Measurements from ENCODE around the gene ADGRG4.

DNA sequence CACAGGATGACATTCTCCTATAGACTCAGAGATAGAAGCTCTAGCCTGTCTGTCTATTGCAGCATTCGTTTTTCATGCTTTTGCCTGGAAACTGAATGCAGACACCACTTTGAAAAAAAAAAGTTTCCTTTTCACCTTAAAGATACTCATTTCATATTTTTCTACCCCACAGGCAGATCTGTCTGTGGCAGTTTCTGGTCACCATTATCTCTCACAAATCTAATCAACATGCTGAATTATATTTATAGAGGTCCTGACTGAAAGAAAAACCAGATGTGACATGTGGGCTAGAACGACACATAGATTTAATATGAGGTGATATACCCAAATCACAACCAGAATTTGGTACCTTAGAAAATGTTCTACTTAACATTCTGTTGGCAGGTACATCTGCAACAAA, 28.2 kb downstream of the ADGRG4 start:
- TF ChIP-seq NFE2L2 (conservative IDR thresholded peaks at IDR 0.05; ENCODE audit: low read length) (no peak), POLR2A (IDR thresholded peaks at IDR 0.05; ENCODE audit: low read length) (no peak), ZNF302 (CRISPR knock-in tag; IDR thresholded peaks at IDR 0.05) (no peak), MAX (IDR thresholded peaks at IDR 0.05) (no peak), KDM1A (IDR thresholded peaks at IDR 0.05; ENCODE audit: low read depth) (no peak), CBX8 (IDR thresholded peaks at IDR 0.05) (no peak), REST (IDR thresholded peaks at IDR 0.05) (no peak)
- TF ChIP-seq, protein P1, sequence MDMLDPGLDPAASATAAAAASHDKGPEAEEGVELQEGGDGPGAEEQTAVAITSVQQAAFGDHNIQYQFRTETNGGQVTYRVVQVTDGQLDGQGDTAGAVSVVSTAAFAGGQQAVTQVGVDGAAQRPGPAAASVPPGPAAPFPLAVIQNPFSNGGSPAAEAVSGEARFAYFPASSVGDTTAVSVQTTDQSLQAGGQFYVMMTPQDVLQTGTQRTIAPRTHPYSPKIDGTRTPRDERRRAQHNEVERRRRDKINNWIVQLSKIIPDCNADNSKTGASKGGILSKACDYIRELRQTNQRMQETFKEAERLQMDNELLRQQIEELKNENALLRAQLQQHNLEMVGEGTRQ (IDR thresholded peaks at IDR 0.05), result no peak
- TF ChIP-seq, protein P2, sequence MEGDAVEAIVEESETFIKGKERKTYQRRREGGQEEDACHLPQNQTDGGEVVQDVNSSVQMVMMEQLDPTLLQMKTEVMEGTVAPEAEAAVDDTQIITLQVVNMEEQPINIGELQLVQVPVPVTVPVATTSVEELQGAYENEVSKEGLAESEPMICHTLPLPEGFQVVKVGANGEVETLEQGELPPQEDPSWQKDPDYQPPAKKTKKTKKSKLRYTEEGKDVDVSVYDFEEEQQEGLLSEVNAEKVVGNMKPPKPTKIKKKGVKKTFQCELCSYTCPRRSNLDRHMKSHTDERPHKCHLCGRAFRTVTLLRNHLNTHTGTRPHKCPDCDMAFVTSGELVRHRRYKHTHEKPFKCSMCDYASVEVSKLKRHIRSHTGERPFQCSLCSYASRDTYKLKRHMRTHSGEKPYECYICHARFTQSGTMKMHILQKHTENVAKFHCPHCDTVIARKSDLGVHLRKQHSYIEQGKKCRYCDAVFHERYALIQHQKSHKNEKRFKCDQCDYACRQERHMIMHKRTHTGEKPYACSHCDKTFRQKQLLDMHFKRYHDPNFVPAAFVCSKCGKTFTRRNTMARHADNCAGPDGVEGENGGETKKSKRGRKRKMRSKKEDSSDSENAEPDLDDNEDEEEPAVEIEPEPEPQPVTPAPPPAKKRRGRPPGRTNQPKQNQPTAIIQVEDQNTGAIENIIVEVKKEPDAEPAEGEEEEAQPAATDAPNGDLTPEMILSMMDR (IDR thresholded peaks at IDR 0.05), result no peak
- TF ChIP-seq, protein P3, sequence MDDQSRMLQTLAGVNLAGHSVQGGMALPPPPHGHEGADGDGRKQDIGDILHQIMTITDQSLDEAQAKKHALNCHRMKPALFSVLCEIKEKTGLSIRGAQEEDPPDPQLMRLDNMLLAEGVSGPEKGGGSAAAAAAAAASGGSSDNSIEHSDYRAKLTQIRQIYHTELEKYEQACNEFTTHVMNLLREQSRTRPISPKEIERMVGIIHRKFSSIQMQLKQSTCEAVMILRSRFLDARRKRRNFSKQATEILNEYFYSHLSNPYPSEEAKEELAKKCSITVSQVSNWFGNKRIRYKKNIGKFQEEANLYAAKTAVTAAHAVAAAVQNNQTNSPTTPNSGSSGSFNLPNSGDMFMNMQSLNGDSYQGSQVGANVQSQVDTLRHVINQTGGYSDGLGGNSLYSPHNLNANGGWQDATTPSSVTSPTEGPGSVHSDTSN (IDR thresholded peaks at IDR 0.05), result no peak
